NB4 (cell line): Measurements from ENCODE around the gene CBX1.

ENCODE experiments used
- POLR2A ChIP-seq: IDR thresholded peaks from 2 replicates; pipeline ENCODE4 v1.6.1; 2011; ENCODE audit warnings: mild to moderate bottlenecking; ENCODE audit not compliant: insufficient read length; ENCODE audit errors: extremely low read depth
- TF ChIP-seq, protein P1 (sequence below): IDR thresholded peaks from one replicate; pipeline ENCODE4 v1.5.1; 2012; ENCODE audit warnings: low read depth, low read length
- TF ChIP-seq, protein P2 (sequence below): IDR thresholded peaks from 2 replicates; pipeline ENCODE4 v1.6.1; 2011; ENCODE audit warnings: low read depth, low read length

DNA sequence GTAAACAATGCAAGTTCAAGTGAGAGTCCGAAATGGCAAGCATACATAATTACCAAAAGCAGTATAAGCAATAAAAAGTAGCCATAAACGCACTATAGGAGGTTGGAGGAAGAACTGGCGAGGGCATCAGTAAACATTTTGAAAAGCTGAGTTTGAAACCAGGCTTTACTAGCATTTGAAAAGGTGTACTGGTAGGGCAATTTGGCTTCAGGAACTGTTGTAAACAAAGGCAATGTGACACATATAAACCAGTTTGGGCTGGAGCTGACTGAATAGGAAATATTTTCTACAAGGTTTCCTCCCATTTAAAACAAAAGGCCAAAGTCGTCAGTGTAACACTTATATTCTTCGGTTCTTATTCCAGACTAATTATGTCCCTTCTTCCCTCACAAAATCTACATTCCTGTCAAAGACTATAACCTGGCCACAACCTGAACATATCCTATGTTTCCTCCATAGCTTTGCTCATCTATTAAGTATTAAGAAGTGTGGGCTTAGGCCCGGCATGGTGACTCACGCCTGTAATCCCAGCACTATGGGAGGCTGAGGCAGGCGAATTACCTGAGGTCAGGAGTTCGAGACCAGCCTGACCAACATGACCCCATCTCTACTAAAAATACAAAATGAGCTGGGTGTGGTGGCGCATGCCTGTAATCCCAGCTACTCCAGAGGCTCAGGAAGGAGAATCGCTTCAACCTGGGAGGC, 7.8 kb downstream of the CBX1 start:
- TF ChIP-seq POLR2A = no peak
- TF ChIP-seq, protein P1, sequence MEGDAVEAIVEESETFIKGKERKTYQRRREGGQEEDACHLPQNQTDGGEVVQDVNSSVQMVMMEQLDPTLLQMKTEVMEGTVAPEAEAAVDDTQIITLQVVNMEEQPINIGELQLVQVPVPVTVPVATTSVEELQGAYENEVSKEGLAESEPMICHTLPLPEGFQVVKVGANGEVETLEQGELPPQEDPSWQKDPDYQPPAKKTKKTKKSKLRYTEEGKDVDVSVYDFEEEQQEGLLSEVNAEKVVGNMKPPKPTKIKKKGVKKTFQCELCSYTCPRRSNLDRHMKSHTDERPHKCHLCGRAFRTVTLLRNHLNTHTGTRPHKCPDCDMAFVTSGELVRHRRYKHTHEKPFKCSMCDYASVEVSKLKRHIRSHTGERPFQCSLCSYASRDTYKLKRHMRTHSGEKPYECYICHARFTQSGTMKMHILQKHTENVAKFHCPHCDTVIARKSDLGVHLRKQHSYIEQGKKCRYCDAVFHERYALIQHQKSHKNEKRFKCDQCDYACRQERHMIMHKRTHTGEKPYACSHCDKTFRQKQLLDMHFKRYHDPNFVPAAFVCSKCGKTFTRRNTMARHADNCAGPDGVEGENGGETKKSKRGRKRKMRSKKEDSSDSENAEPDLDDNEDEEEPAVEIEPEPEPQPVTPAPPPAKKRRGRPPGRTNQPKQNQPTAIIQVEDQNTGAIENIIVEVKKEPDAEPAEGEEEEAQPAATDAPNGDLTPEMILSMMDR = no peak
- TF ChIP-seq, protein P2, sequence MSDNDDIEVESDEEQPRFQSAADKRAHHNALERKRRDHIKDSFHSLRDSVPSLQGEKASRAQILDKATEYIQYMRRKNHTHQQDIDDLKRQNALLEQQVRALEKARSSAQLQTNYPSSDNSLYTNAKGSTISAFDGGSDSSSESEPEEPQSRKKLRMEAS = no peak
